ENCODE measurements around the gene GBA2.

The GBA2 gene

GRCh38 chr9:35713578-35713977 is 35.5 kb downstream of the GBA2 start:
- Histone ChIP-seq H3K9ac (ENCODE audit: insufficient read length) (no peak overlapping the region), H3K9me3 (ENCODE audit: low read depth, low read length) (no peaks in the 10 kb centered on the region), H3K4me3 (no peak overlapping the region), H3K36me3 (ENCODE audit: insufficient read depth, low read length) (peaks cover 78% of the 10 kb centered on the region), H3K27ac (no peak overlapping the region)
- no peak for DNase-seq (ENCODE audit: low read depth, low spot score)
- TF ChIP-seq FOXP2 (optimal IDR thresholded peaks at IDR 0.05; ENCODE audit: control extremely low read depth, extremely low read length, insufficient read depth) (no peak), POLR2AphosphoS5 (IDR thresholded peaks at IDR 0.05; ENCODE audit: borderline replicate concordance, low read depth, low read length) (no peak), EZH2 (IDR thresholded peaks at IDR 0.05) (no peak)

GRCh38 chr9:35712762-35713400 is 36.1 kb downstream of the GBA2 start:
- Histone ChIP-seq H3K27ac (no peak overlapping the region), H3K9ac (ENCODE audit: insufficient read length) (no peak overlapping the region), H3K36me3 (ENCODE audit: insufficient read depth, low read length) (peaks cover 78% of the 10 kb centered on the region), H3K9me3 (ENCODE audit: low read depth, low read length) (no peaks in the 10 kb centered on the region), H3K4me3 (no peak overlapping the region)
- DNase-seq (ENCODE audit: low read depth, low spot score): no peak
- no peak for TF ChIP-seq POLR2AphosphoS5 (IDR thresholded peaks at IDR 0.05; ENCODE audit: borderline replicate concordance, low read depth, low read length)
- no peak for TF ChIP-seq FOXP2 (optimal IDR thresholded peaks at IDR 0.05; ENCODE audit: control extremely low read depth, extremely low read length, insufficient read depth)
- TF ChIP-seq EZH2 (IDR thresholded peaks at IDR 0.05): no peak

- Histone ChIP-seq H3K27ac (no peak overlapping the region), H3K9ac (ENCODE audit: insufficient read length) (no peak overlapping the region), H3K4me3 (no peak overlapping the region), H3K9me3 (ENCODE audit: low read depth, low read length) (no peaks in the 10 kb centered on the region), H3K36me3 (ENCODE audit: insufficient read depth, low read length) (peaks cover 78% of the 10 kb centered on the region)
- no peak for DNase-seq (ENCODE audit: low read depth, low spot score)
- TF ChIP-seq POLR2AphosphoS5 (IDR thresholded peaks at IDR 0.05; ENCODE audit: borderline replicate concordance, low read depth, low read length) (no peak), FOXP2 (optimal IDR thresholded peaks at IDR 0.05; ENCODE audit: control extremely low read depth, extremely low read length, insufficient read depth) (no peak), EZH2 (IDR thresholded peaks at IDR 0.05) (no peak)
Observed at GRCh38 chr9:35711501-35712428, 37.3 kb downstream of the GBA2 start.

- no peak for TF ChIP-seq FOXP2 (optimal IDR thresholded peaks at IDR 0.05; ENCODE audit: control extremely low read depth, extremely low read length, insufficient read depth)
- no peak for TF ChIP-seq EZH2 (IDR thresholded peaks at IDR 0.05)
- TF ChIP-seq POLR2AphosphoS5 (IDR thresholded peaks at IDR 0.05; ENCODE audit: borderline replicate concordance, low read depth, low read length): no peak
- no peak overlapping the region for H3K27ac ChIP-seq
- no peak overlapping the region for H3K9ac ChIP-seq (ENCODE audit: insufficient read length)
- DNase-seq (ENCODE audit: low read depth, low spot score): no peak
- no peak overlapping the region for H3K4me3 ChIP-seq
- peaks cover 79% of the 10 kb centered on the region for H3K36me3 ChIP-seq (ENCODE audit: insufficient read depth, low read length)
- H3K9me3 ChIP-seq (ENCODE audit: low read depth, low read length): no peaks in the 10 kb centered on the region
Observed at GRCh38 chr9:35710818-35711500, 38.1 kb downstream of the GBA2 start.

GRCh38 chr9:35708146-35708545 is 40.9 kb downstream of the GBA2 start:
- Histone ChIP-seq H3K4me3 (no peak overlapping the region), H3K9me3 (ENCODE audit: low read depth, low read length) (no peaks in the 10 kb centered on the region), H3K9ac (ENCODE audit: insufficient read length) (no peak overlapping the region), H3K36me3 (ENCODE audit: insufficient read depth, low read length) (peaks cover 85% of the 10 kb centered on the region), H3K27ac (no peak overlapping the region)
- no peak for TF ChIP-seq POLR2AphosphoS5 (IDR thresholded peaks at IDR 0.05; ENCODE audit: borderline replicate concordance, low read depth, low read length)
- no peak for TF ChIP-seq FOXP2 (optimal IDR thresholded peaks at IDR 0.05; ENCODE audit: control extremely low read depth, extremely low read length, insufficient read depth)
- no peak for TF ChIP-seq EZH2 (IDR thresholded peaks at IDR 0.05)
- DNase-seq (ENCODE audit: low read depth, low spot score): no peak

- H3K36me3 ChIP-seq (ENCODE audit: insufficient read depth, low read length): peaks cover 87% of the 10 kb centered on the region
- H3K9me3 ChIP-seq (ENCODE audit: low read depth, low read length): no peaks in the 10 kb centered on the region
- DNase-seq (ENCODE audit: low read depth, low spot score): no peak
- H3K4me3 ChIP-seq: no peak overlapping the region
- no peak overlapping the region for H3K9ac ChIP-seq (ENCODE audit: insufficient read length)
- H3K27ac ChIP-seq: no peak overlapping the region
- no peak for TF ChIP-seq EZH2 (IDR thresholded peaks at IDR 0.05)
- TF ChIP-seq POLR2AphosphoS5 (IDR thresholded peaks at IDR 0.05; ENCODE audit: borderline replicate concordance, low read depth, low read length): no peak
Observed at GRCh38 chr9:35706951-35707350, 42.1 kb downstream of the GBA2 start.

- DNase-seq (ENCODE audit: low read depth, low spot score): no peak
- TF ChIP-seq EZH2 (IDR thresholded peaks at IDR 0.05) (no peak), POLR2AphosphoS5 (IDR thresholded peaks at IDR 0.05; ENCODE audit: borderline replicate concordance, low read depth, low read length) (no peak), FOXP2 (optimal IDR thresholded peaks at IDR 0.05; ENCODE audit: control extremely low read depth, extremely low read length, insufficient read depth) (no peak)
- H3K9ac ChIP-seq (ENCODE audit: insufficient read length): no peak overlapping the region
- no peak overlapping the region for H3K4me3 ChIP-seq
- peaks cover 86% of the 10 kb centered on the region for H3K36me3 ChIP-seq (ENCODE audit: insufficient read depth, low read length)
- H3K27ac ChIP-seq: no peak overlapping the region
- H3K9me3 ChIP-seq (ENCODE audit: low read depth, low read length): no peaks in the 10 kb centered on the region
Observed at GRCh38 chr9:35705836-35706430, 43.1 kb downstream of the GBA2 start.

- H3K4me3 ChIP-seq: no peak overlapping the region
- DNase-seq (ENCODE audit: low read depth, low spot score): no peak
- H3K27ac ChIP-seq: no peak overlapping the region
- H3K9ac ChIP-seq (ENCODE audit: insufficient read length): no peak overlapping the region
- TF ChIP-seq POLR2AphosphoS5 (IDR thresholded peaks at IDR 0.05; ENCODE audit: borderline replicate concordance, low read depth, low read length) (no peak), FOXP2 (optimal IDR thresholded peaks at IDR 0.05; ENCODE audit: control extremely low read depth, extremely low read length, insufficient read depth) (no peak), EZH2 (IDR thresholded peaks at IDR 0.05) (no peak)
- H3K36me3 ChIP-seq (ENCODE audit: insufficient read depth, low read length): peaks cover 86% of the 10 kb centered on the region
- H3K9me3 ChIP-seq (ENCODE audit: low read depth, low read length): no peaks in the 10 kb centered on the region
Observed at GRCh38 chr9:35705372-35705771, 43.7 kb downstream of the GBA2 start.

Measured in SK-N-MC (cell line).